ENCODE data around the gene SLIT3.

DNA sequence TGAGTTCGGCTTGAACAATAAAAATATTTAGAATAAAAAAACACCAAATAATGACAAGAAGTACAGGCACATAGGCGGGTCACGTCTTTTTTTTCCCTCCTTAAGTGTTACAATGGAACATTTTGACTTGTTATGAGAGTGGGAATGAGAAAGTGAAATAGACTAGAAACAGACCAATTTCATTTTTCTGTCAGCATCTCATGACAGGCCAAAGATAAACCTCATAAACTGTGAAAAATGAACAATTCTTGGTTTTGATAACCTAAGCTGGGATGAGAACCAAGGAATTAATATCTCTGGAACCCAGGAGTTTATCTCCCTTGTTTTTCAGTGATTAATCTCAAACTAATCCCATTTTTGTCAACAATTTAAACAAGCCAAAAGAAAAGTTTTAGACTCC is 299.5 kb downstream of the SLIT3 start:
- TF ChIP-seq POLR2AphosphoS5 (IDR thresholded peaks at IDR 0.05; ENCODE audit: low read depth, low read length) = no peak
- TF ChIP-seq, protein P1, sequence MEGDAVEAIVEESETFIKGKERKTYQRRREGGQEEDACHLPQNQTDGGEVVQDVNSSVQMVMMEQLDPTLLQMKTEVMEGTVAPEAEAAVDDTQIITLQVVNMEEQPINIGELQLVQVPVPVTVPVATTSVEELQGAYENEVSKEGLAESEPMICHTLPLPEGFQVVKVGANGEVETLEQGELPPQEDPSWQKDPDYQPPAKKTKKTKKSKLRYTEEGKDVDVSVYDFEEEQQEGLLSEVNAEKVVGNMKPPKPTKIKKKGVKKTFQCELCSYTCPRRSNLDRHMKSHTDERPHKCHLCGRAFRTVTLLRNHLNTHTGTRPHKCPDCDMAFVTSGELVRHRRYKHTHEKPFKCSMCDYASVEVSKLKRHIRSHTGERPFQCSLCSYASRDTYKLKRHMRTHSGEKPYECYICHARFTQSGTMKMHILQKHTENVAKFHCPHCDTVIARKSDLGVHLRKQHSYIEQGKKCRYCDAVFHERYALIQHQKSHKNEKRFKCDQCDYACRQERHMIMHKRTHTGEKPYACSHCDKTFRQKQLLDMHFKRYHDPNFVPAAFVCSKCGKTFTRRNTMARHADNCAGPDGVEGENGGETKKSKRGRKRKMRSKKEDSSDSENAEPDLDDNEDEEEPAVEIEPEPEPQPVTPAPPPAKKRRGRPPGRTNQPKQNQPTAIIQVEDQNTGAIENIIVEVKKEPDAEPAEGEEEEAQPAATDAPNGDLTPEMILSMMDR (IDR thresholded peaks at IDR 0.05 in 2 of 3, conservative IDR thresholded peaks at IDR 0.05 in 1 of 3; ENCODE audit: borderline replicate concordance in 1 of 3, insufficient read depth in 1 of 3, low read depth in 2 of 3, low read length in 2 of 3) = no peak
- TF ChIP-seq, protein P2, sequence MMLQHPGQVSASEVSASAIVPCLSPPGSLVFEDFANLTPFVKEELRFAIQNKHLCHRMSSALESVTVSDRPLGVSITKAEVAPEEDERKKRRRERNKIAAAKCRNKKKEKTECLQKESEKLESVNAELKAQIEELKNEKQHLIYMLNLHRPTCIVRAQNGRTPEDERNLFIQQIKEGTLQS (IDR thresholded peaks at IDR 0.05) = no peak
- TF ChIP-seq TCF7L2 (IDR thresholded peaks at IDR 0.05; ENCODE audit: borderline replicate concordance, extremely low read depth, insufficient read depth, insufficient read length) = no peak
- TF ChIP-seq JUND (IDR thresholded peaks at IDR 0.05) = no peak
- TF ChIP-seq POLR2A (IDR thresholded peaks at IDR 0.05; ENCODE audit: borderline replicate concordance, extremely low read depth, insufficient read depth, insufficient read length) = no peak
- TF ChIP-seq SIN3A (IDR thresholded peaks at IDR 0.05; ENCODE audit: low read depth) = no peak
- TF ChIP-seq, protein P3, sequence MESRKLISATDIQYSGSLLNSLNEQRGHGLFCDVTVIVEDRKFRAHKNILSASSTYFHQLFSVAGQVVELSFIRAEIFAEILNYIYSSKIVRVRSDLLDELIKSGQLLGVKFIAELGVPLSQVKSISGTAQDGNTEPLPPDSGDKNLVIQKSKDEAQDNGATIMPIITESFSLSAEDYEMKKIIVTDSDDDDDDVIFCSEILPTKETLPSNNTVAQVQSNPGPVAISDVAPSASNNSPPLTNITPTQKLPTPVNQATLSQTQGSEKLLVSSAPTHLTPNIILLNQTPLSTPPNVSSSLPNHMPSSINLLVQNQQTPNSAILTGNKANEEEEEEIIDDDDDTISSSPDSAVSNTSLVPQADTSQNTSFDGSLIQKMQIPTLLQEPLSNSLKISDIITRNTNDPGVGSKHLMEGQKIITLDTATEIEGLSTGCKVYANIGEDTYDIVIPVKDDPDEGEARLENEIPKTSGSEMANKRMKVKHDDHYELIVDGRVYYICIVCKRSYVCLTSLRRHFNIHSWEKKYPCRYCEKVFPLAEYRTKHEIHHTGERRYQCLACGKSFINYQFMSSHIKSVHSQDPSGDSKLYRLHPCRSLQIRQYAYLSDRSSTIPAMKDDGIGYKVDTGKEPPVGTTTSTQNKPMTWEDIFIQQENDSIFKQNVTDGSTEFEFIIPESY (IDR thresholded peaks at IDR 0.05; ENCODE audit: extremely low read depth, insufficient replicate concordance, low read length) = no peak
- TF ChIP-seq CEBPB (IDR thresholded peaks at IDR 0.05; ENCODE audit: low read depth) = no peak

Measured in HCT116 (cell line).